IMR-90 (cell line): ENCODE measurements around the gene RAPGEF2. TPM values are rescaled to one million over a fixed set of nuclear protein-coding genes. Genes with fewer than 3 reads are reported as not detected.

ENCODE experiments used
- ATAC-seq: fragments of 200-7000 bp; cut with Tn5 transposase; 2 replicates; pipeline ENCODE4 v1.9.1; 2020; ENCODE audit warnings: low read depth, mild to moderate bottlenecking, moderate library complexity
- BruUV-seq: library from RNA; stranded (reverse); fragments of 400-500 nt; replicated peaks from 2 replicates; lab custom pipeline; 2021; lab: Mats Ljungman, UMichigan
- CTCF ChIA-PET: fragments of 300-600 bp; formaldehyde crosslinking; extraction: SDS; loops from one replicate; lab custom pipeline; 2021; ENCODE audit warnings: antibody characterized with exemption; lab: Yijun Ruan, JAX
- POLR2A ChIA-PET: fragments of 300-600 bp; sonication (Branson Sonifier 250); formaldehyde crosslinking; loops from one replicate; lab custom pipeline; 2022; ENCODE audit warnings: antibody characterized with exemption; ENCODE audit not compliant: unreplicated experiment; lab: Charles Lee
- DNase-seq: peaks from one replicate; pipeline ENCODE4 v3.0.0; 2013
- H2AFZ ChIP-seq: replicated peaks from 2 replicates; pipeline ENCODE3; 2013; ENCODE audit warnings: low read length, mild to moderate bottlenecking; ENCODE audit not compliant: poor library complexity
- H2AK5ac ChIP-seq: 2 replicates; pipeline ENCODE4 v1.6.1; 2013; ENCODE audit warnings: low read depth, low read length, inconsistent platforms
- H2AK9ac ChIP-seq: replicated peaks from 2 replicates; pipeline ENCODE3; 2013; ENCODE audit warnings: mild to moderate bottlenecking, low read depth, low read length, moderate library complexity; ENCODE audit not compliant: poor library complexity
- H2BK120ac ChIP-seq: 2 replicates; pipeline ENCODE4 v1.6.1; 2013; ENCODE audit warnings: low read depth, low read length, inconsistent platforms
- H2BK15ac ChIP-seq: 3 replicates; pipeline ENCODE4 v1.6.1; 2013; ENCODE audit warnings: low read depth, low read length, inconsistent platforms
- H2BK20ac ChIP-seq: 2 replicates; pipeline ENCODE4 v1.6.1; 2013; ENCODE audit warnings: low read depth, mild to moderate bottlenecking, inconsistent platforms, low read length, moderate library complexity
- H2BK5ac ChIP-seq: 2 replicates; pipeline ENCODE4 v1.6.1; 2013; ENCODE audit warnings: mild to moderate bottlenecking, low read depth, low read length, inconsistent platforms; ENCODE audit not compliant: poor library complexity, severe bottlenecking
- H3K14ac ChIP-seq: replicated peaks from 2 replicates; pipeline ENCODE4 v1.6.1; 2013; ENCODE audit warnings: low read depth, low read length, inconsistent platforms
- H3K18ac ChIP-seq: 2 replicates; pipeline ENCODE4 v1.6.1; 2013; ENCODE audit warnings: low read depth, low read length, control low read depth
- H3K23ac ChIP-seq: 2 replicates; pipeline ENCODE4 v1.6.1; 2013; ENCODE audit warnings: low read depth, low read length, inconsistent platforms
- H3K27ac ChIP-seq: 2 replicates; pipeline ENCODE4 v1.5.1; 2013; ENCODE audit warnings: mild to moderate bottlenecking, control low read depth, low read length; ENCODE audit not compliant: insufficient read depth
- H3K27me3 ChIP-seq: 2 replicates; pipeline ENCODE4 v1.6.1; 2013; ENCODE audit warnings: low read length; ENCODE audit not compliant: control insufficient read depth, insufficient read depth
- H3K36me3 ChIP-seq: 2 replicates; pipeline ENCODE4 v1.6.1; 2013; ENCODE audit warnings: low read length, mixed read lengths; ENCODE audit not compliant: control insufficient read depth, insufficient read depth
- H3K4ac ChIP-seq: 2 replicates; pipeline ENCODE4 v1.6.1; 2013; ENCODE audit warnings: low read depth, low read length, inconsistent platforms
- H3K4me1 ChIP-seq: 2 replicates; pipeline ENCODE4 v1.6.1; 2013; ENCODE audit warnings: low read length, mixed read lengths; ENCODE audit not compliant: control insufficient read depth, insufficient read depth
- H3K4me2 ChIP-seq: 2 replicates; pipeline ENCODE4 v1.6.1; 2013; ENCODE audit warnings: low read depth, mild to moderate bottlenecking, control low read depth, low read length, moderate library complexity
- H3K4me3 ChIP-seq: 2 replicates; pipeline ENCODE4 v1.5.1; 2013; ENCODE audit warnings: low read depth, mild to moderate bottlenecking, control low read depth, low read length, moderate library complexity; ENCODE audit not compliant: insufficient read depth
- H3K56ac ChIP-seq: 2 replicates; pipeline ENCODE4 v1.6.1; 2013; ENCODE audit warnings: low read length, inconsistent platforms; ENCODE audit not compliant: insufficient read depth; ENCODE audit errors: extremely low read depth
- H3K79me1 ChIP-seq, 2 experiments: 2 replicates each; pipeline ENCODE4 v1.6.1; 2013; ENCODE audit warnings: low read length in 2 of 2, inconsistent platforms in 1 of 2, low read depth in 1 of 2
- H3K9ac ChIP-seq: 2 replicates; pipeline ENCODE4 v1.6.1; 2013; ENCODE audit warnings: low read depth, low read length, control low read depth
- H3K9me1 ChIP-seq: 2 replicates; pipeline ENCODE4 v1.6.1; 2013; ENCODE audit warnings: low read length, inconsistent platforms; ENCODE audit not compliant: insufficient read depth
- H3K9me3 ChIP-seq: 2 replicates; pipeline ENCODE4 v1.6.1; 2013; ENCODE audit warnings: low read length; ENCODE audit not compliant: control insufficient read depth, insufficient read depth
- H4K20me1 ChIP-seq: 2 replicates; pipeline ENCODE4 v1.6.1; 2013; ENCODE audit warnings: low read length, inconsistent platforms; ENCODE audit not compliant: insufficient read depth
- H4K5ac ChIP-seq: 2 replicates; pipeline ENCODE4 v1.6.1; 2013; ENCODE audit warnings: mild to moderate bottlenecking, low read depth, low read length, control low read depth
- H4K8ac ChIP-seq, 2 experiments: 2 replicates each; pipeline ENCODE4 v1.6.1; 2013; ENCODE audit warnings: low read depth in 2 of 2, low read length in 2 of 2, control low read depth in 1 of 2, inconsistent platforms in 1 of 2
- H4K91ac ChIP-seq: 2 replicates; pipeline ENCODE4 v1.6.1; 2013; ENCODE audit warnings: low read depth, low read length, inconsistent platforms; ENCODE audit not compliant: insufficient read depth
- BHLHE40 ChIP-seq: fragments of 150-350 bp; IDR thresholded peaks from 2 replicates; pipeline ENCODE4 v1.6.1; 2016; ENCODE audit warnings: mild to moderate bottlenecking, low read depth, low read length
- CEBPB ChIP-seq: IDR thresholded peaks from 2 replicates; pipeline ENCODE4 v1.6.1; 2012; ENCODE audit warnings: low read depth, low read length, improper control_type of control experiment
- FOS ChIP-seq: fragments of 150-350 bp; IDR thresholded peaks from 2 replicates; pipeline ENCODE4 v1.6.1; 2016; ENCODE audit warnings: low read depth, low read length
- MAFK ChIP-seq: IDR thresholded peaks from 2 replicates; pipeline ENCODE4 v1.6.1; 2012; ENCODE audit warnings: low read depth, low read length, improper control_type of control experiment
- RFX5 ChIP-seq: IDR thresholded peaks from 2 replicates; pipeline ENCODE4 v1.8.0; 2012; ENCODE audit warnings: low read depth, mild to moderate bottlenecking, low read length, moderate library complexity
- WGBS, 2 experiments: methylation state at CpG; one replicate each; pipeline versions ENCODE4 v1.1.5 to v1.1.7; 2013; ENCODE audit warnings: missing lambda C conversion rate in 2 of 2; ENCODE audit not compliant: insufficient read length in 1 of 2; ENCODE audit errors: extremely low coverage in 2 of 2; 5-methylcytosine and 5-hydroxymethylcytosine counted together
- dilution Hi-C: fragments of 300-500 bp; cut with HindIII; formaldehyde crosslinking; loops from one replicate; pipeline ENCODE4 v1.14.3; 2018; ENCODE audit warnings: low sequenced_read_pairs; ENCODE audit not compliant: unreplicated experiment
- in situ Hi-C: fragments of 300-500 bp; cut with MboI; formaldehyde crosslinking; loops from 3 replicates; pipeline ENCODE4 v1.14.3; 2019; ENCODE audit warnings: low sequenced_read_pairs, inconsistent platforms, mixed read lengths
- intact Hi-C: fragments of 100-400 bp; cut with micrococcal nuclease; formaldehyde crosslinking; loops from 2 replicates; pipeline ENCODE4 v1.10.0; 2022
- polyA plus RNA-seq, 3 experiments: library from polyadenylated mRNA; depleted of rRNA; stranded (reverse); fragments of >200 nt; gene quantifications; 2 replicates each; pipeline ENCODE4 v1.2.3, GENCODE V29; 2012; ENCODE audit warnings: low replicate concordance in 1 of 3
- total RNA-seq: library from RNA; depleted of rRNA; stranded (reverse); fragments of >200 nt; gene quantifications from 2 replicates; pipeline ENCODE4 v1.2.3, GENCODE V29; 2012

The RAPGEF2 gene
- total and polyA plus RNA-seq, 2 of the 4 experiments (the other 2 are of a cell fraction): 27.6 to 109 TPM

GRCh38 chr4:159150821-159151390 is 48.0 kb downstream of the RAPGEF2 start:
- Histone ChIP-seq H3K9ac (no peak overlapping the region), H4K20me1 (no peaks in the 10 kb centered on the region; the same call in 1 of the 2 replicates), H3K9me3 (no peaks in the 10 kb centered on the region), H4K8ac (no peak overlapping the region), H2AFZ (no peak overlapping the region), H3K9me1 (no peaks in the 10 kb centered on the region; the same call in 1 of the 2 replicates), H4K91ac (no peak overlapping the region), H2BK20ac (no peak overlapping the region), H3K56ac (no peak overlapping the region), H3K14ac (no peak overlapping the region), H2AK9ac (no peak overlapping the region), H2BK5ac (no peak overlapping the region), H3K4ac (no peak overlapping the region), H3K23ac (no peak overlapping the region), H3K36me3 (no peaks in the 10 kb centered on the region), H2BK15ac (no peak overlapping the region), H3K18ac (no peak overlapping the region), H3K79me1 (peaks cover 6 to 29% of the 10 kb centered on the region in 2 experiments), H3K4me2 (no peak overlapping the region), H3K27me3 (no peaks in the 10 kb centered on the region), H3K4me1 (peaks cover 5% of the 10 kb centered on the region), H3K4me3 (no peak overlapping the region), H2AK5ac (no peak overlapping the region), H4K5ac (no peak overlapping the region), H3K27ac (no peak overlapping the region), H2BK120ac (no peak overlapping the region)
- in situ Hi-C loops: no loop called here
- intact Hi-C loops: no loop called here
- no peak for ATAC-seq
- BruUV-seq: no TSS peak
- POLR2A ChIA-PET: no interaction called here
- DNase-seq: no peak
- TF ChIP-seq RFX5: no peak
- no peak for TF ChIP-seq BHLHE40
- TF ChIP-seq CEBPB: no peak
- no peak for TF ChIP-seq FOS
- TF ChIP-seq MAFK: peak; percentile 39; the same call in 1 of the 2 replicates
- 100% methylated on average over 1 of the region's 4 CpGs; no CpG with 5 or more reads in 1 of the 2 experiments for WGBS, 2 experiments
- dilution Hi-C loops: no loop called here
- CTCF ChIA-PET: no interaction called here
